Fibroblast of lung (primary cell): ENCODE results near the gene SYTL3.

ENCODE experiments used
- CTCF ChIP-seq, 2 donors: IDR thresholded peaks in 1 of 2; conservative IDR thresholded peaks in 1 of 2; 1 replicate in 1 of 2; 2 replicates in 1 of 2; pipeline ENCODE4 v1.5.1; 2011 to 2012; ENCODE audit warnings: low read length in 2 of 2, control low read depth in 1 of 2, inconsistent platforms in 1 of 2, low read depth in 1 of 2, mild to moderate bottlenecking in 1 of 2
- EZH2 ChIP-seq: IDR thresholded peaks from 2 replicates; pipeline ENCODE4 v1.5.1; 2012; ENCODE audit warnings: low read length, control low read depth, mild to moderate bottlenecking; ENCODE audit errors: missing control alignments

GRCh38 chr6:158680481-158680880, 30.6 kb downstream of the SYTL3 start:
- TF ChIP-seq EZH2 (no peak), CTCF (conservative IDR thresholded peaks at IDR 0.05 in 1 of 2, IDR thresholded peaks at IDR 0.05 in 1 of 2; ENCODE audit: low read depth in 1 of 2, low read length in 2 of 2) (no peak)
